Measurements from ENCODE around the gene BCAN. TPM values are rescaled to one million over a fixed set of nuclear protein-coding genes. Genes with fewer than 3 reads are reported as not detected.

The BCAN gene
- total and polyA plus RNA-seq, 5 donors, result 0.20 to 0.29 (median 0.23) TPM; not detected in 2

DNA sequence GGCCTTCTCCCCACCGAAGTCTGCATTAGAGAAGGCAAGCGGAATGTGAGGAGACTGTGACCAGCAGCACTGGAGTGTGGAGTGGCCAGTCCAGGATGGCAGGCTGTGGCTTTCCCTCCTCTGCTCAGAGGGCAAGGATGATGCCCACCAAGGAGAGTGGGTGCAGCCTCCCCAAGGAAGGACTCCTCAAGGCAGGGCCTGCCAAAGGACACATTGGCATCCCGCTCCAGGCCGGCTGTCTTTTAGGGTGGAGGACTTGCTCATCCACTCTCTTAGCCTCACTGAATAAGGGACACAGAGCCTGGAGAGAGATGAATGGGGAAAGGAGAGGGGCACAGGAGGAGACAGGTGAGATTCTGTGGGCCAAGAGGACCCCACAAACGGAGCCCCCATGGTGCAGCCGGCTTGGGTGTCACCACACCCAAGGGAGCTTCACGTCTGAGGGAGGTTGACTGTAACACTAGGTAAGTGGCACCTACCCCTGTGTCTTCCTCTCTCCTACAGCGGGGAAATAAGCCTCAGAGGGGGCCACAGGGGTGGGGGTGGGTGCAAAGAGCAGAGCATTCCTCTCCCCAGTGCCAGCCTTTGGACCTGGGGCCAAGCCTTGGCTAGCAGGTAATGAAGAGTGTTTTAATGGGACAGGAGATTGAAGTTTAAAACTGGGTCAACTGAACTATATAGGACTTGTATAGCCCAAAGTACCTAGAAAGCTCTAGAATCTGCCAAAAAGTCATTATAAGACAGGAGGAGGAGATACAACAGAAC lies 39.5 kb downstream of the BCAN start:
- H3K4me1 ChIP-seq (ENCODE audit: control insufficient read depth, insufficient read depth, low read length), result no peaks in the 10 kb centered on the region
- H3K9me3 ChIP-seq (ENCODE audit: control insufficient read depth, low read length), result no peaks in the 10 kb centered on the region
- 76% methylated on average over 8 of the region's 8 CpGs for WGBS
- DNase-seq (peak in 1 of 3 donors; percentile 24), ATAC-seq (no peak)
- no peaks in the 10 kb centered on the region for H3K27me3 ChIP-seq (ENCODE audit: control insufficient read depth, insufficient read depth)
- H3K4me3 ChIP-seq (ENCODE audit: low read length), result no peak overlapping the region
- no peak overlapping the region for H3K27ac ChIP-seq (ENCODE audit: low read length)
- intact Hi-C loops (cut with DNase I), result loop anchor here in 1 of 4 donors (10.0 kb wide), 1 partner anchor 203 kb away; no protein-coding TSS in a partner anchor

DNA sequence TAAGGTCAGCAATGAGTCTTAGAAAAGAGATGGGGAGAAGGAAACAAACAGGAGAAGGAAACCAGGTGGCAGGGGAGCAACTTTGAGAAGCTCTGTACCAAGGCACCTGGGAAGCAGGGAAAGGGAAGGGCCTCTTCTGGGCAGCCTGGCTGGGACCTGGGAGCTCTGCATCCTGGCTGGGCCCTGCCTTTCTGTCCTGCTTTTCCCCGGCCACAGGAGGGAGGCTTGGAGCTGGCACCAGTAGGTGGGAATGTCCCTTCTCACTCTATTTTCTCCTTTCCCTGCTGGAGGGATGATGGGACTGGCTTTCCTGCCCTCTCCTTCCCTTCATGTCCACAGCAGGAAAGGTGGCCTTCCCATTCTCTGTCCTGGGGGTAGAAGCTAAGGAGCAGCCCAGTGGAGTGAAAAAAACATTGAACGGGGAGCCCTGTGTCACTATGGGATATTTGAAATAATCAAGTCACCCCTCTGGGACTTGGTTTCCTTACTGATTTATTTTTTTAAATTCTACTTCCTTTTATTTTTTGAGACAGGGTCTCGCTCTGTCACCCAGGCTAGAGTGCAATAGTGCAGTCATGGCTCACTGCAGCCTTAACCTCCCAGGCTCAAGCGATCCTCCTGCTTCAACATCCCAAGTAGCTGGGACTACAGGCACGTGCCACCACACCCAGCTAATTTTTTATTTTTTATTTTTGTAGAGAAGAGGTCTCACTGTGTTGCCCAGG lies 40.4 kb downstream of the BCAN start:
- H3K27me3 ChIP-seq (ENCODE audit: control insufficient read depth, insufficient read depth), result no peaks in the 10 kb centered on the region
- intact Hi-C loops (cut with DNase I), result loop anchor here in 1 of 4 donors (10.0 kb wide), 1 partner anchor 202 kb away; no protein-coding TSS in a partner anchor
- ATAC-seq (no peak), DNase-seq (peak in 1 of 3 donors; percentile 24)
- whole genome bisulfite sequencing, result 63% methylated on average over 5 of the region's 5 CpGs
- H3K27ac ChIP-seq (ENCODE audit: low read length), result no peak overlapping the region
- H3K4me1 ChIP-seq (ENCODE audit: control insufficient read depth, insufficient read depth, low read length), result no peaks in the 10 kb centered on the region
- H3K4me3 ChIP-seq (ENCODE audit: low read length), result no peak overlapping the region
- H3K9me3 ChIP-seq (ENCODE audit: control insufficient read depth, low read length), result no peaks in the 10 kb centered on the region

DNA sequence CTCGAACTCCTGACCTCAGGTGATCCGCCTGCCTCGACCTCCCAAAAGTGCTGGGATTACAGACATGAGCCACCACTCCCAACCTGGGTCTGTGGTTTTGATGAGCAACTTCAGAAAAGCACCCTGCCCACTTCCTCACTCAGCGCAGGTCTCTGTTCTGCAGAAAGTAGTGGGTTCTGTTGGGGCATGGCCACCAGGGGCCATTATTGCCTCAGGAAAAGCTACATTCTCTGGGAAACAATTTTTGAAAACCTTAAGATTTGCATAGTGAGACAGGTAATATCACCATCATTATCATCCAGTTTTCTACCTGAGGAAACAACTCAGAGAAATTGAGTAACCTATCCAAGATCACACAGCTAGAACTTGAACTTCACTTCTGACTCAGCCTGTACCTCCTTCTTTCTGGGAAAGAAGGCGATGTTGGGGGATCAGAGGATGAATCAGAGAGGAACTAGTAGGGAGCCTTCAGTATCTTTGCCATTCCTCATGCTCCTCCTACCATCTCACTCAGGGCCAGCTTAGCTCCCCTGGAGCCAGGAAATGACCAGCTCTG lies 42.4 kb downstream of the BCAN start:
- Histone ChIP-seq H3K4me1 (ENCODE audit: control insufficient read depth, insufficient read depth, low read length) (no peaks in the 10 kb centered on the region), H3K9me3 (ENCODE audit: control insufficient read depth, low read length) (no peaks in the 10 kb centered on the region), H3K27me3 (ENCODE audit: control insufficient read depth, insufficient read depth) (no peaks in the 10 kb centered on the region), H3K27ac (ENCODE audit: low read length) (no peak overlapping the region), H3K4me3 (ENCODE audit: low read length) (no peak overlapping the region)
- 75% methylated on average over 5 of the region's 5 CpGs for WGBS
- DNase-seq, result peak in 1 of 3 donors; percentile 21
- ATAC-seq, result no peak
- intact Hi-C loops (cut with DNase I), result loop anchor here in 1 of 4 donors (10.0 kb wide), 1 partner anchor 200 kb away; no protein-coding TSS in a partner anchor

DNA sequence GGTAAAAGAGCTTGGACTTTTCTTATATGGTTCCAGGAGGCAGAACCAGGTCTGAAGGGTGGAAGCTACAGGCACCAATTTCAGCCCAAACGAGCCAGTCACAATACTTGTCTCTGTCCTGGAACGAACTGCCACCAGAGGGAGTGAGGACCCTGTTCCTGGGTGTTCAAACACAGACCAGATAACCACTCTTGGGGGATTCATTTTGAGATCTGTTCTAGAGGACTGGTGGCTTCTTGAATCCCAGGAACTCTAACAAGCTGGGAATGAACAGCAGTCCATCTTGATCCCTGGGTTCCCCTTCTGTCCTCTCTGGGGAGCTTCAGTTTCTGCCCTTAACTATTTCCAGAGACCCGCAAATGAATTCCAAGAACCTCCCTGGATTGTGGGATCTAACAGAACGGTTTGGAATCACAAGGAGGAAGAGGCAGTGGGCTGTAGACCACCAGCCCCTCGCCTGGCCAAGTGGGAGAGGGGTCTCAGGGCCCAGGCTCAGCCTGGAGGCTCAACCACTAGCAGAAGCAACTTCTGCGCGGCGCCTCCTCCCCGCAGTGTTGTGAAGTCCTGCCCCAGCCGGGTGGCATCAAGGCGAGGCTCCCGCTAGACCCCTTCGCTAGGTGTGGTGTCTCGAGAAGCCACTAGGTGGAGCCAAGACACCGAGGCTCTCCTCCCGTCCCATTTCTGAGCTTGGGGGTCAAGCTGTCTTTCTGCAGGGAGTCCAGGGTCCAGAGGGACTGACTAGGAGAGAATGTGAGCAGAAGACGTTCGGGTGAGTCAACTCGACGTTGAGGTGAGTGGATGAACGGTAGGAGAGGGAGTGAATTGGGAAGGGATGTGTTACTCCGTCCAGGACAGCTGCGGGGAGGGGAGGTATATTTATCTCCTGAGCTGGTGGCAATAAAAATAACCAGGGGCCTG lies 47.4 kb downstream of the BCAN start:
- no peaks in the 10 kb centered on the region for H3K27me3 ChIP-seq (ENCODE audit: control insufficient read depth, insufficient read depth)
- H3K9me3 ChIP-seq (ENCODE audit: control insufficient read depth, low read length), result no peaks in the 10 kb centered on the region
- DNase-seq (peak; percentile 76 to 91 (median 88)), ATAC-seq (peak; percentile 86 to 92)
- WGBS, result 1% methylated on average over 23 of the region's 23 CpGs
- intact Hi-C loops (cut with DNase I), result loop anchor here in 3 of 4 donors (2.0 to 10.0 kb wide), 4 partner anchors 33 to 196 kb away; partner anchors contain the start of genes ISG20L2 (in 1 of the 3) and METTL25B (in 1 of the 3)
- no peak overlapping the region for H3K27ac ChIP-seq (ENCODE audit: low read length)
- H3K4me1 ChIP-seq (ENCODE audit: control insufficient read depth, insufficient read depth, low read length), result no peaks in the 10 kb centered on the region
- H3K4me3 ChIP-seq (ENCODE audit: low read length), result no peak overlapping the region

DNA sequence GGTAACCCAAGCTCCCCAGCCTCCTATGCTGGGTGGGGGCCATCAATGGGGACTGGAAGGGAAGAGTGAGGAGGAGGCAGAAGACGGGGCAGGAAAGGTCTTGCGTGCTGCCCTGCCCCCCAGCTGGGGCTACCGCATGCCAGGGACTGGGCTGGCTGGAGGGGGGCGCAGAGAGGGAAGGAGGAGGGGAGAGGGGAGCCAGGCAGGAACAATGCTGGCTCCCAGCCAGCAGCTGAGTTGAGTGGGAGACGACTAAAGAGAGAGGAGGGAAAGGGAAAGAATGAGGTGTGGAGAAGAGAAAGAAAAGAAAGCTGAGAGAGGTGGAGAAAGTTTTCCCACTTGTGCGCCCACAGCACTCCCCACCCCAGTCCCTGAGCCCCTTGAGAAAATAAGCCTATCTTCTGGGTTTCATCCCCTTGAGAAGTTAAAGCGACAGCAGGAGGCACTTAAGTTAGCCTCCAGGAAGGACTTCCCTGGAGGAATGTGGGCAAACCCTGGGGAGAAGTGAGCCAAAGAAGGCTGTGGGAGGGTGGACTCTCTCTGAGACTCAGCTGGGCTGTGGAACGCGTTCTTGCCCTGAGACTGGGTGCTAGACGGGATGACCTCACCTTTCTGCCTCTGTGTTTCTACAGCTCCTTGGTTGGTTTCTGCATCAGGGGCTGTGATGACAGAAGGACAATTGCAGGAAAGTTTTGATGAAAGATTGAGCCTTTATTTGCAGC lies 48.2 kb downstream of the BCAN start:
- Histone ChIP-seq H3K9me3 (ENCODE audit: control insufficient read depth, low read length) (no peaks in the 10 kb centered on the region), H3K4me3 (ENCODE audit: low read length) (no peak overlapping the region), H3K27me3 (ENCODE audit: control insufficient read depth, insufficient read depth) (no peaks in the 10 kb centered on the region), H3K27ac (ENCODE audit: low read length) (no peak overlapping the region), H3K4me1 (ENCODE audit: control insufficient read depth, insufficient read depth, low read length) (no peaks in the 10 kb centered on the region)
- peak in 1 of 3 donors; percentile 66 for DNase-seq
- peak in 1 of 2 donors; percentile 8 for ATAC-seq
- intact Hi-C loops (cut with DNase I), result loop anchor here (2.0 to 10.0 kb wide), 6 partner anchors 32 to 195 kb away; partner anchors contain the start of genes INSRR (in 1 of the 4), ISG20L2 (in 1 of the 4) and METTL25B (in 1 of the 4)
- whole genome bisulfite sequencing, result 23% methylated on average over 10 of the region's 10 CpGs

DNA sequence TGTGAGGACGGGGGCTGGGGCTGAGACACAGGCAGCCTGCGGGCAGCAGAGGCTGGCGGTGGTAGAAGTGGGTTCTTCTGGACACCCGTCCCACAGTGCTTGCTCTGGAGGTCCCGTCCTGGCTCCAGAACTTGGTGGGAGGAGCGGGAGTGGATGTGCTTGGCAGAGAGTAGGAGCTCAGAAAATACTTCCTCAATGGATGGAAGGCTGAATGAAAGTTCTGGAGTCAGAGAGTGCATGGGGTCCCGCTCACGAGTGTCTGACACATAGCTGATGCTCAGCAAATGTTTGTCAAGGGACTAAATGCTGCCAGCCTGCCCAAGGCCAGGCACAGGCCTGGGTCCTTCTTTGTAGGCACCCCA lies 48.7 kb downstream of the BCAN start:
- no peak overlapping the region for H3K4me3 ChIP-seq (ENCODE audit: low read length)
- no peak overlapping the region for H3K27ac ChIP-seq (ENCODE audit: low read length)
- no peaks in the 10 kb centered on the region for H3K4me1 ChIP-seq (ENCODE audit: control insufficient read depth, insufficient read depth, low read length)
- peak in 1 of 3 donors; percentile 25 for DNase-seq
- no peak for ATAC-seq
- intact Hi-C loops (cut with DNase I), result loop anchor here in 2 of 4 donors (2.0 to 10.0 kb wide), 3 partner anchors 36 to 194 kb away; partner anchors contain the start of gene INSRR (in 1 of the 2)
- no peaks in the 10 kb centered on the region for H3K27me3 ChIP-seq (ENCODE audit: control insufficient read depth, insufficient read depth)
- WGBS, result 57% methylated on average over 8 of the region's 8 CpGs
- no peaks in the 10 kb centered on the region for H3K9me3 ChIP-seq (ENCODE audit: control insufficient read depth, low read length)

DNA sequence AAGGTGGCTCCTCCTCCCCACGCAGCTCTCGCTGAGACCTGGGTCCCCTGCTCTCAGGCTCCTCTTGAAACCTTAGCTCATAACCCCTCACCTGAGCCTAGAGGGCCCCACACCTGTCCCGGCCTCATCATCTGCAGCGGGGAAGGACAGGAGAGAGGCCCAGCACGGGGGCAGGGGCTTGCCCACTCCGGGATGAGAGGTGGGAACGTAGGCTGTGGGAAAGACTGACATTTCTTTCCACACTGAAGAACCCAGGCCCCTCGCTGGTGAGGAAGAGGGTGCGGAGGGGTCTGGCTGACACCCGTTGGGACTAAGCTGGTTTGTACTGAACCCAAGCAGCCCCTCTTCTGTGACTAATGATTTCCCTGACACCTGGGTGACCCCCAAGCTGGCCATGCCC lies 49.3 kb downstream of the BCAN start:
- 77% methylated on average over 10 of the region's 10 CpGs for WGBS
- intact Hi-C loops (cut with DNase I), result loop anchor here in 2 of 4 donors (2.0 to 10.0 kb wide), 3 partner anchors 36 to 194 kb away; partner anchors contain the start of gene INSRR (in 1 of the 2)
- ATAC-seq (no peak), DNase-seq (peak in 1 of 3 donors; percentile 49)
- no peaks in the 10 kb centered on the region for H3K4me1 ChIP-seq (ENCODE audit: control insufficient read depth, insufficient read depth, low read length)
- no peak overlapping the region for H3K27ac ChIP-seq (ENCODE audit: low read length)
- H3K9me3 ChIP-seq (ENCODE audit: control insufficient read depth, low read length), result no peaks in the 10 kb centered on the region
- H3K4me3 ChIP-seq (ENCODE audit: low read length), result no peak overlapping the region
- H3K27me3 ChIP-seq (ENCODE audit: control insufficient read depth, insufficient read depth), result no peaks in the 10 kb centered on the region

DNA sequence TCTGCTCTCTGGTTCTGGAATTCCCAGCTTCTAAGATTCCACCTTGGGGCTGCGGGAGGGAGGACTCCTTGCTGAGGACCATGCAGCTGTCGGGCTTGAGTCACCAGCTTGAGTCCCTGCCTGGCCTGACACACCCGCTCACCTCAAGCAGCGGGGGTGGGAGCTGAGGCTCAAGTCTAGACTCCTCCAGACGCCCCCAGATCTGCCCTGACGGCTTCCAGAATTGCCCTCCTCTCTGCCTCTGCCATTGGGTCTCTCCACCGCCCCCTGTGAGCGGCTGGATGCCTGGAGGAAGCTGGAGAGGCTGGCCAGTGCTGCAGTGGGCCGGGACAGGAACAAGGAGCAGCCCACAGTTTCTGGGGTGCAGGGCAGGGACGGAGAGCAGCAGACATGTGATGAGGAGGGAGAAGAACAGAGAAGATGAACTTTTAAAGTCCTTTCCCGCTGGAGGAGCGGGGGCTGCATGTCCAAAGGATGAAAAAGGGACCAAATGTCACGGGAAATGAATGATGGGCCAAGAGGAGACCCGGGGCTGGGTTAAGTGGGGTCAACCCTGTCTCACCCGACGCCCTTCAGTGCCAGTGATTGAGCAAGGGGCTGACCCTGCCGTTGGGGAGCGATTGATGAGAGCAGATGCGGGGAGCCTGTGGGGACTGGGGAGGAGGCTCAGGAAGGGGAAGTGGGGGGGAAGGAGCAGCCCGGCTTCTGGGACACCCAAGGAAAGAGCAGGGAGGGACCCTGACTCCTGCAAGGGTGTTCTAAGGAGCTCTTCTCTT lies 49.9 kb downstream of the BCAN start:
- ATAC-seq, result no peak
- DNase-seq, result peak in 1 of 3 donors; percentile 43
- H3K9me3 ChIP-seq (ENCODE audit: control insufficient read depth, low read length), result no peaks in the 10 kb centered on the region
- no peak overlapping the region for H3K27ac ChIP-seq (ENCODE audit: low read length)
- H3K4me3 ChIP-seq (ENCODE audit: low read length), result no peak overlapping the region
- WGBS, result 43% methylated on average over 20 of the region's 20 CpGs
- no peaks in the 10 kb centered on the region for H3K4me1 ChIP-seq (ENCODE audit: control insufficient read depth, insufficient read depth, low read length)
- intact Hi-C loops (cut with DNase I), result loop anchor here in 2 of 4 donors (2.0 to 10.0 kb wide), 3 partner anchors 35 to 193 kb away; partner anchors contain the start of gene INSRR (in 1 of the 2)
- no peaks in the 10 kb centered on the region for H3K27me3 ChIP-seq (ENCODE audit: control insufficient read depth, insufficient read depth)

DNA sequence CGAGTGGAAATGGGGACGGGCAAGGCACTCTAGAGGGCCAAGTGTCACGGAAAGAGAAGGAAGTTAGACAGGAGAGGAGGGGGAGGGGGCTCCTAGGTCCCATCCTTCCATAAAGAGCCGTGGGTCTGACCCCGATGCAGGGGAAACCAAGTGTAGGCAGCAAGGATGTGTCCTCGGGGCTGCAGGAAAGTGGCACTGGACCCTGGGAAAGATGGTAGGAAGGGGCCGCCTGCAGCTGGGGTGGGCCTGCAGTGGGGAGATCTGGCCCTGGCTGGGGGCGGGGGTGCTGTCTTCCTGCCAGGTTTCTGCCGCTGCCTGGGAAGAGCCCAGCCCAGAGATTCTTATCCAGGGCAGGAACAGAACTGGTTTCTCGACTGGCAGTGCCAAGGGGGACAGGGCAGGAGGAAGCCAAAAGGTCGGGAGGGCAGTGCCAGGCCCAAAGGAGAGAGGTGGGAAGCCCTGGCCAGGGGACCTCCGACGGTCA lies 50.6 kb downstream of the BCAN start:
- no peaks in the 10 kb centered on the region for H3K27me3 ChIP-seq (ENCODE audit: control insufficient read depth, insufficient read depth)
- H3K9me3 ChIP-seq (ENCODE audit: control insufficient read depth, low read length), result no peaks in the 10 kb centered on the region
- WGBS, result 18% methylated on average over 13 of the region's 13 CpGs
- H3K27ac ChIP-seq (ENCODE audit: low read length), result no peak overlapping the region
- DNase-seq, result peak in 1 of 3 donors; percentile 32
- intact Hi-C loops (cut with DNase I), result loop anchor here in 2 of 4 donors (10.0 kb wide), 2 partner anchors 162 to 192 kb away; partner anchors contain the start of gene INSRR (in 1 of the 2)
- ATAC-seq, result no peak
- H3K4me3 ChIP-seq (ENCODE audit: low read length), result no peak overlapping the region
- H3K4me1 ChIP-seq (ENCODE audit: control insufficient read depth, insufficient read depth, low read length), result no peaks in the 10 kb centered on the region
